GM19035 (cell line): ENCODE measurements around the gene KIAA1671.

Source experiments
- ATAC-seq: cut with Tn5 transposase; IDR thresholded peaks from one replicate; pipeline ENCODE4 v1.9.1; 2021; ENCODE audit not compliant: unreplicated experiment

KIAA1671 gene

GRCh38 chr22:25109878-25110595 is 157.5 kb downstream of the KIAA1671 start:
- ATAC-seq, result no peak

- no peak for ATAC-seq
Measured at GRCh38 chr22:25110596-25110845, 158.0 kb downstream of the KIAA1671 start.

- ATAC-seq, result no peak
Measured at GRCh38 chr22:25110846-25111578, 158.5 kb downstream of the KIAA1671 start.

- ATAC-seq, result no peak
Measured at GRCh38 chr22:25111579-25112517, 159.3 kb downstream of the KIAA1671 start.

GRCh38 chr22:25112538-25113253 is 160.2 kb downstream of the KIAA1671 start:
- ATAC-seq, result no peak

GRCh38 chr22:25113316-25113721 is 160.8 kb downstream of the KIAA1671 start:
- no peak for ATAC-seq

GRCh38 chr22:25114369-25115362 is 162.2 kb downstream of the KIAA1671 start:
- no peak for ATAC-seq

- ATAC-seq, result no peak
Measured at GRCh38 chr22:25119609-25120008, 167.1 kb downstream of the KIAA1671 start.

- ATAC-seq, result no peak
Measured at GRCh38 chr22:25120093-25120561, 167.6 kb downstream of the KIAA1671 start.

GRCh38 chr22:25120761-25121212 is 168.3 kb downstream of the KIAA1671 start:
- ATAC-seq, result no peak

GRCh38 chr22:25122136-25122764 is 169.7 kb downstream of the KIAA1671 start:
- no peak for ATAC-seq

- ATAC-seq, result no peak
Measured at GRCh38 chr22:25123677-25124076, 171.2 kb downstream of the KIAA1671 start.

- no peak for ATAC-seq
Measured at GRCh38 chr22:25125693-25126357, 173.3 kb downstream of the KIAA1671 start.

GRCh38 chr22:25126510-25126909 is 174.0 kb downstream of the KIAA1671 start:
- ATAC-seq, result no peak

GRCh38 chr22:25127318-25127717 is 174.8 kb downstream of the KIAA1671 start:
- no peak for ATAC-seq

GRCh38 chr22:25130462-25130861 is 177.9 kb downstream of the KIAA1671 start:
- no peak for ATAC-seq

- no peak for ATAC-seq
Measured at GRCh38 chr22:25131198-25131887, 178.8 kb downstream of the KIAA1671 start.

- ATAC-seq, result no peak
Measured at GRCh38 chr22:25134028-25134427, 181.5 kb downstream of the KIAA1671 start.
